A673 (cell line): ENCODE results near the gene ACOT8. TPM values are rescaled to one million over a fixed set of nuclear protein-coding genes. Genes with fewer than 3 reads are reported as not detected.

ENCODE experiments used
- BruUV-seq: library from RNA; stranded (reverse); fragments of 400-500 nt; replicated peaks from 2 replicates; lab custom pipeline; 2021; lab: Mats Ljungman, UMichigan
- CTCF ChIA-PET: fragments of 300-600 bp; sonication (Branson Sonifier 250); formaldehyde crosslinking; loops from one replicate; lab custom pipeline; 2022; ENCODE audit warnings: antibody characterized with exemption; lab: Charles Lee
- POLR2A ChIA-PET: fragments of 300-600 bp; sonication (Branson Sonifier 250); formaldehyde crosslinking; loops from one replicate; lab custom pipeline; 2022; ENCODE audit warnings: antibody characterized with exemption; ENCODE audit not compliant: low non-redundant PET; lab: Charles Lee
- DNase-seq: peaks from one replicate; pipeline ENCODE4 v3.0.0-alpha.2; 2015; ENCODE audit warnings: low spot score
- H3K27ac ChIP-seq: fragments of 200-600 bp; sonication (generic); 2 replicates; pipeline ENCODE4 v1.5.1; 2016; ENCODE audit warnings: mixed run types, low read depth, mild to moderate bottlenecking, mixed read lengths, antibody characterized with exemption, low read length; ENCODE audit not compliant: poor library complexity, severe bottlenecking
- H3K27me3 ChIP-seq: fragments of 200-600 bp; sonication (generic); replicated peaks from 2 replicates; pipeline ENCODE4 v1.6.1; 2017; ENCODE audit warnings: mixed run types, low read depth, mild to moderate bottlenecking, mixed read lengths, antibody characterized with exemption, low read length; ENCODE audit not compliant: insufficient read depth, poor library complexity
- H3K36me3 ChIP-seq: fragments of 200-600 bp; sonication (generic); 2 replicates; pipeline ENCODE4 v1.6.1; 2016; ENCODE audit warnings: mixed run types, mild to moderate bottlenecking, mixed read lengths, antibody characterized with exemption, low read length; ENCODE audit not compliant: insufficient read depth, poor library complexity, severe bottlenecking
- H3K4me1 ChIP-seq: fragments of 200-600 bp; sonication (generic); 2 replicates; pipeline ENCODE4 v1.6.1; 2017; ENCODE audit warnings: mixed run types, mild to moderate bottlenecking, mixed read lengths, antibody characterized with exemption, low read length; ENCODE audit not compliant: insufficient read depth, poor library complexity, severe bottlenecking
- H3K4me3 ChIP-seq: fragments of 200-600 bp; sonication (generic); 2 replicates; pipeline ENCODE4 v1.5.1; 2016; ENCODE audit warnings: low read depth, mixed run types, mild to moderate bottlenecking, mixed read lengths, low read length; ENCODE audit not compliant: poor library complexity, severe bottlenecking
- H3K9me3 ChIP-seq: fragments of 200-600 bp; sonication (generic); 2 replicates; pipeline ENCODE4 v1.6.1; 2016; ENCODE audit warnings: mixed run types, low read depth, mild to moderate bottlenecking, mixed read lengths, antibody characterized with exemption, low read length; ENCODE audit not compliant: poor library complexity, severe bottlenecking
- EZH2 ChIP-seq: fragments of 200-600 bp; sonication (generic); IDR thresholded peaks from 2 replicates; pipeline ENCODE4 v1.6.1; 2017; ENCODE audit warnings: borderline replicate concordance, low read depth, mild to moderate bottlenecking, mixed read lengths, antibody characterized with exemption, low read length; ENCODE audit not compliant: poor library complexity, severe bottlenecking
- intact Hi-C: fragments of 100-400 bp; cut with micrococcal nuclease; formaldehyde crosslinking; loops from one replicate; pipeline ENCODE4 v1.10.0; 2022; ENCODE audit not compliant: unreplicated experiment
- total RNA-seq: library from RNA; stranded (reverse); gene quantifications from 2 replicates; pipeline ENCODE4 v1.2.3, GENCODE V29; 2021
- TF ChIP-seq, protein P1 (sequence below): fragments of 300-800, 200-600 bp; sonication (generic); conservative IDR thresholded peaks from 2 replicates; pipeline ENCODE4 v1.5.1; 2017; ENCODE audit warnings: low read depth, mild to moderate bottlenecking, antibody characterized with exemption, low read length, moderate library complexity, mixed read lengths

Gene ACOT8
- total RNA-seq, 1 experiment from 2014 or later = 16.9 TPM

DNA sequence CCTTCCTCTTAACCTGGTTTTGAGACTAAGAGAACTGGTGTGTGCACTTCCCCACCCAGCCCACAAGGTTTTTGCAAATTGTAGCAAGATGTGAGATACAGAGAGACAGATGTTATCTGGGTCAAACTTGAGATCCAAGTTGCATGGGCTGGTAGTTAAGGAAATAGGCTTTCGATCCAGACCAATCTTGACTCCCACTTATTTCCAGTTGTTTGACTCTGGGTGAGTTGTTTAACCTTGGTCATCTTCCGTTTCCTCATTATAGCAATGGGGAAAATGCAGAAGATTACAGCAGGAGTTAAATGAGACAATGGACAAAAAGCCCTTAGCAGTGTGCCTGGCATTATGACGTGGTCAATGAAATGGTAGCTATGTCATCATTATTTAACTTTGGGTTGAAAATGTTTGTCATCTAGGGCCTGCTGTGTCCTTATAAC, 21.8 kb downstream of the ACOT8 start:
- no peaks in the 10 kb centered on the region for H3K9me3 ChIP-seq
- TF ChIP-seq, protein P1, sequence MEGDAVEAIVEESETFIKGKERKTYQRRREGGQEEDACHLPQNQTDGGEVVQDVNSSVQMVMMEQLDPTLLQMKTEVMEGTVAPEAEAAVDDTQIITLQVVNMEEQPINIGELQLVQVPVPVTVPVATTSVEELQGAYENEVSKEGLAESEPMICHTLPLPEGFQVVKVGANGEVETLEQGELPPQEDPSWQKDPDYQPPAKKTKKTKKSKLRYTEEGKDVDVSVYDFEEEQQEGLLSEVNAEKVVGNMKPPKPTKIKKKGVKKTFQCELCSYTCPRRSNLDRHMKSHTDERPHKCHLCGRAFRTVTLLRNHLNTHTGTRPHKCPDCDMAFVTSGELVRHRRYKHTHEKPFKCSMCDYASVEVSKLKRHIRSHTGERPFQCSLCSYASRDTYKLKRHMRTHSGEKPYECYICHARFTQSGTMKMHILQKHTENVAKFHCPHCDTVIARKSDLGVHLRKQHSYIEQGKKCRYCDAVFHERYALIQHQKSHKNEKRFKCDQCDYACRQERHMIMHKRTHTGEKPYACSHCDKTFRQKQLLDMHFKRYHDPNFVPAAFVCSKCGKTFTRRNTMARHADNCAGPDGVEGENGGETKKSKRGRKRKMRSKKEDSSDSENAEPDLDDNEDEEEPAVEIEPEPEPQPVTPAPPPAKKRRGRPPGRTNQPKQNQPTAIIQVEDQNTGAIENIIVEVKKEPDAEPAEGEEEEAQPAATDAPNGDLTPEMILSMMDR = no peak
- no peak for TF ChIP-seq EZH2
- BruUV-seq = no TSS peak
- DNase-seq = no peak
- intact Hi-C loops = no loop called here
- H3K36me3 ChIP-seq = no peaks in the 10 kb centered on the region
- peaks cover 8% of the 10 kb centered on the region for H3K4me1 ChIP-seq
- POLR2A ChIA-PET = no interaction called here
- CTCF ChIA-PET = no interaction called here
- H3K4me3 ChIP-seq = no peak overlapping the region
- H3K27ac ChIP-seq = no peak overlapping the region
- no peaks in the 10 kb centered on the region for H3K27me3 ChIP-seq

DNA sequence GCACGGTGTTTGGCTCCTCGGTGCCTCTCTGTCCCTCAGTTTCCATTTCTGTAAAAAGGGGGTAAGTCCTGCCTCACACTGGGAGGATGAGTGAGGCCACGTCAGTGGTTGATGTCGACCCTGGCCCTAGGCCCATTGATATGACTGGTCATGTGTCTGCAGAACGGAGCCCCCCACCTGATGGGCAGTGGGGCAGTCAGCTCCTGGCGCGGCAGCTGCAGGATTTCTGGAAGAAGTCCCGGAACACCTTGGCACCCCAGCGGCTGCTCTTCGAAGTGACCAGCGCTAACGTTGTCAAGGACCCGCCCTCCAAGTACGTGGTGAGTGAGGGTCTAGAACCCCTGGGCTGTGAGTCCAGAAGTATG, 22.4 kb downstream of the ACOT8 start:
- no TSS peak for BruUV-seq
- Histone ChIP-seq H3K4me1 (peaks cover 8% of the 10 kb centered on the region), H3K36me3 (no peaks in the 10 kb centered on the region), H3K4me3 (peak overlapping the region; percentile 68), H3K27ac (no peak overlapping the region), H3K9me3 (no peaks in the 10 kb centered on the region), H3K27me3 (no peaks in the 10 kb centered on the region)
- DNase-seq = no peak
- TF ChIP-seq, protein P1 = no peak
- intact Hi-C loops = no loop called here
- POLR2A ChIA-PET = interaction anchor here (0.7 kb wide), 1 partner anchor 35 kb away, joined by 4 read pairs; no protein-coding TSS in a partner anchor
- CTCF ChIA-PET = no interaction called here

DNA sequence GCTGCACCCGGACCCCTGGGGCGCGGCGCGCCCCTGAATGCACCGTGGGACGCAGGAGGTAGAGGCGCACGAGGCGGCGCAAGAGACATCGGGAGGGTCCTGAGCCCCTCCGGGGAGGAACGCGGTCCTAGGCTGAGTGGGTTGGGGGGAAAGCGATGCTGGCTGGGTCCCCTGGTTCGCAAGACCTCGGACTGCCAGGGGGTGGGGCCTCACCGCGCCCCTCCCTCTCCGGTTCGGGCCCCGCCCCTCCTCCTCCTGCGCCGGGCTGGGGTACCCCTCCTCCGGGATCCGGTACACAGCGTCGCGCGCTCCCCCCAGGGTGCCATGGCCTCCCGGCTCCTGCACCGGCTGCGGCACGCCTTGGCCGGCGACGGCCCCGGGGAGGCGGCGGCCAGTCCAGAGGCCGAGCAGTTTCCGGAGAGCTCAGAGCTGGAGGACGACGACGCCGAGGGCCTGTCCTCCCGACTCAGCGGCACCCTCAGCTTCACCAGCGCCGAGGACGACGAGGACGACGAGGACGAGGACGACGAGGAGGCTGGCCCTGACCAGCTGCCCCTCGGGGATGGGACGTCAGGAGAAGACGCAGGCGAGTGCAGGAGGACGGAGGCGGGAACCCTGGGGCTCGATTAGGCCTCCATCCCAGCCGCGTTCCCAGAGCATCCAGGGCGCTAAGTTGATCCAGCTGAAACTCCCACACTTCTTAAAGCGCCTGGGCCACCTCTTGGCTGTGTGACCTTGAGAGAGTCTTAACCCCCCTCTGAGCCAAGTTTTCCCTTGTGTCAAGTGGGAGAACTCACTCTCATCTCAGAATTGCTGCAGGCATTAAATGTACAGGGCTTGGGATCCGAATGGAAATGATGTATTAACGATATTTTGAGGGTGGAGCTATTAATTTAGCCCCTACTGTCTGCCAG, 23.1 kb downstream of the ACOT8 start:
- peak; percentile 65 for DNase-seq
- H3K4me1 ChIP-seq = peaks cover 8% of the 10 kb centered on the region
- H3K9me3 ChIP-seq = no peaks in the 10 kb centered on the region
- peak overlapping the region; percentile 78 for H3K27ac ChIP-seq
- ChIA-PET POLR2A (interaction anchor here (0.7 kb wide), 2 partner anchors 34 to 127 kb away, joined by 4 to 8 read pairs; no protein-coding TSS in a partner anchor), CTCF (no interaction called here)
- H3K36me3 ChIP-seq = no peaks in the 10 kb centered on the region
- intact Hi-C loops = no loop called here
- TF ChIP-seq EZH2 = no peak
- TF ChIP-seq, protein P1 = no peak
- peak overlapping the region; percentile 68 for H3K4me3 ChIP-seq
- no TSS peak for BruUV-seq
- no peaks in the 10 kb centered on the region for H3K27me3 ChIP-seq
